HL-60/S4 (cell line): ENCODE results near the gene G0S2.

Experiments
- in situ Hi-C: fragments of 300-500 bp; cut with MboI; formaldehyde crosslinking; loops from 2 replicates; pipeline ENCODE4 v1.14.3; 2022; ENCODE audit warnings: low sequenced_read_pairs

G0S2 gene

GRCh38 chr1:209714338-209714737, 39.1 kb downstream of the G0S2 start:
- in situ Hi-C loops, result no loop called here

GRCh38 chr1:209715314-209715713, 40.1 kb downstream of the G0S2 start:
- in situ Hi-C loops, result no loop called here

- in situ Hi-C loops, result no loop called here
Measured at GRCh38 chr1:209717818-209718217, 42.6 kb downstream of the G0S2 start.

- in situ Hi-C loops, result no loop called here
Measured at GRCh38 chr1:209720326-209720725, 45.1 kb downstream of the G0S2 start.

GRCh38 chr1:209720826-209721225, 45.6 kb downstream of the G0S2 start:
- in situ Hi-C loops, result no loop called here

- in situ Hi-C loops, result no loop called here
Measured at GRCh38 chr1:209721323-209721722, 46.1 kb downstream of the G0S2 start.

GRCh38 chr1:209723265-209723664, 48.1 kb downstream of the G0S2 start:
- in situ Hi-C loops, result no loop called here

GRCh38 chr1:209723756-209724693, 48.8 kb downstream of the G0S2 start:
- in situ Hi-C loops, result no loop called here
